Hematopoietic multipotent progenitor cell treated with erythropoietin and hydrocortisone succinate and interleukin-3 and kit ligand, for 8 days (in vitro differentiated cells): ENCODE measurements around the gene SPDYE11.
"Not testable (repeated sequence)": the region's sequence is repeated elsewhere in the genome, so short reads cannot be mapped to it uniquely, and the experiment has no call there.

Experiments used
- DNase-seq: peaks from one replicate; pipeline ENCODE4 v3.0.0-alpha.2; 2015

The SPDYE11 gene

GRCh38 chr7:73057811-73058210 lies at the start of gene SPDYE11:
Gene SPDYE11, minus strand, starts transcription at chr7:73057911. Its CDS starts 1,800 bp downstream, at chr7:73056111.
- not testable (repeated sequence) for DNase-seq

- DNase-seq: not testable (repeated sequence)
Measured at GRCh38 chr7:73085938-73086337, 28.2 kb upstream of the SPDYE11 start, which contains the start of gene SPDYE9. Gene SPDYE9, minus strand, starts transcription at chr7:73086038. Its CDS starts 1,800 bp downstream, at chr7:73084238.

- DNase-seq: not testable (repeated sequence)
Measured at GRCh38 chr7:73029666-73030065, 28.0 kb downstream of the SPDYE11 start, which contains the start of gene SPDYE8. Gene SPDYE8, minus strand, starts transcription at chr7:73029766. Its CDS starts 1,800 bp downstream, at chr7:73027966.

GRCh38 chr7:73006491-73006890 lies 51.2 kb downstream of the SPDYE11 start:
- not testable (repeated sequence) for DNase-seq

- peak; percentile 89 for DNase-seq
Measured at GRCh38 chr7:73005693-73006447, 51.8 kb downstream of the SPDYE11 start.

- not testable (repeated sequence) for DNase-seq
Measured at GRCh38 chr7:73005356-73005692, 52.4 kb downstream of the SPDYE11 start.

GRCh38 chr7:72997887-72998468 lies 59.7 kb downstream of the SPDYE11 start:
- DNase-seq: not testable (repeated sequence)
